ENCODE measurements around the gene GIGYF1. TPM values are rescaled to one million over a fixed set of nuclear protein-coding genes. Genes with fewer than 3 reads are reported as not detected.

Gene GIGYF1
- total and polyA plus RNA-seq, 2 of the 13 experiments (the other 11 are each of a cell fraction or from before 2014, with no cell fraction given): 7.6 to 16.1 TPM

DNA sequence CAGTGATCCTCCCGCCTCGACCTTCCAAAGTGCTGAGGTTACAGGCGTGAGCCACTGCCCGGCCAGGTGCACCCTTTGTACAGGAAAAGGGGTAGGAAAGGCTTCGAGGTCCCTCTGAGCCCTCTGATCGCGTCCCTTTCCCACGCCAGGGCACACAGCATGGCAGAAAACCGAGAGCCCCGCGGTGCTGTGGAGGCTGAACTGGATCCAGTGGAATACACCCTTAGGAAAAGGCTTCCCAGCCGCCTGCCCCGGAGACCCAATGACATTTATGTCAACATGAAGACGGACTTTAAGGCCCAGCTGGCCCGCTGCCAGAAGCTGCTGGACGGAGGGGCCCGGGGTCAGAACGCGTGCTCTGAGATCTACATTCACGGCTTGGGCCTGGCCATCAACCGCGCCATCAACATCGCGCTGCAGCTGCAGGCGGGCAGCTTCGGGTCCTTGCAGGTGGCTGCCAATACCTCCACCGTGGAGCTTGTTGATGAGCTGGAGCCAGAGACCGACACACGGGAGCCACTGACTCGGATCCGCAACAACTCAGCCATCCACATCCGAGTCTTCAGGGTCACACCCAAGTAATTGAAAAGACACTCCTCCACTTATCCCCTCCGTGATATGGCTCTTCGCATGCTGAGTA, 12.7 kb upstream of the GIGYF1 start (continued):
- TF ChIP-seq SNRNP70 (IDR thresholded peaks at IDR 0.05; ENCODE audit: low read depth, low read length) (no peak), MATR3 (CRISPR knock-in tag; IDR thresholded peaks at IDR 0.05) (no peak), PRMT3 (CRISPR knock-in tag; IDR thresholded peaks at IDR 0.05; ENCODE audit: borderline replicate concordance, low read depth) (no peak), ZNF615 (CRISPR knock-in tag; IDR thresholded peaks at IDR 0.05; ENCODE audit: borderline replicate concordance) (no peak), SIN3B (IDR thresholded peaks at IDR 0.05; ENCODE audit: low read length) (no peak), ZNF772 (CRISPR knock-in tag; IDR thresholded peaks at IDR 0.05) (no peak), ZSCAN12 (CRISPR knock-in tag; IDR thresholded peaks at IDR 0.05) (no peak), MZF1 (CRISPR knock-in tag; IDR thresholded peaks at IDR 0.05; ENCODE audit: borderline replicate concordance) (no peak), ATM (IDR thresholded peaks at IDR 0.05; ENCODE audit: borderline replicate concordance) (no peak), TOPORS (CRISPR knock-in tag; IDR thresholded peaks at IDR 0.05) (peak; percentile 68; the same call in 1 of the 2 replicates), ZNF850 (CRISPR knock-in tag; conservative IDR thresholded peaks at IDR 0.05) (no peak), ZNF235 (CRISPR knock-in tag; IDR thresholded peaks at IDR 0.05; ENCODE audit: borderline replicate concordance) (no peak), MAFK (conservative IDR thresholded peaks at IDR 0.05 in 1 of 2, IDR thresholded peaks at IDR 0.05 in 1 of 2; ENCODE audit: low read length in 2 of 2) (no peak), YY1 (IDR thresholded peaks at IDR 0.05; ENCODE audit: insufficient read depth, insufficient replicate concordance, low read depth, low read length) (no peak), ZNF33B (CRISPR knock-in tag; IDR thresholded peaks at IDR 0.05) (no peak), FOXP1 (IDR thresholded peaks at IDR 0.05) (no peak), FOXP1 (CRISPR knock-in tag; IDR thresholded peaks at IDR 0.05) (no peak), ZEB1 (IDR thresholded peaks at IDR 0.05; ENCODE audit: insufficient replicate concordance, low read depth) (no peak), MAFF (IDR thresholded peaks at IDR 0.05; ENCODE audit: low read depth, low read length) (no peak), ZFP41 (CRISPR knock-in tag; IDR thresholded peaks at IDR 0.05; ENCODE audit: borderline replicate concordance) (no peak), ZNF101 (CRISPR knock-in tag; IDR thresholded peaks at IDR 0.05; ENCODE audit: borderline replicate concordance, low read depth) (no peak), NPAS2 (CRISPR knock-in tag; IDR thresholded peaks at IDR 0.05; ENCODE audit: borderline replicate concordance) (no peak), PHF5A (CRISPR knock-in tag; IDR thresholded peaks at IDR 0.05; ENCODE audit: low read depth, unreplicated experiment) (no peak), ZNF160 (CRISPR knock-in tag; IDR thresholded peaks at IDR 0.05) (peak; percentile 40; the same call in 1 of the 2 replicates)
- TF ChIP-seq, protein P1, sequence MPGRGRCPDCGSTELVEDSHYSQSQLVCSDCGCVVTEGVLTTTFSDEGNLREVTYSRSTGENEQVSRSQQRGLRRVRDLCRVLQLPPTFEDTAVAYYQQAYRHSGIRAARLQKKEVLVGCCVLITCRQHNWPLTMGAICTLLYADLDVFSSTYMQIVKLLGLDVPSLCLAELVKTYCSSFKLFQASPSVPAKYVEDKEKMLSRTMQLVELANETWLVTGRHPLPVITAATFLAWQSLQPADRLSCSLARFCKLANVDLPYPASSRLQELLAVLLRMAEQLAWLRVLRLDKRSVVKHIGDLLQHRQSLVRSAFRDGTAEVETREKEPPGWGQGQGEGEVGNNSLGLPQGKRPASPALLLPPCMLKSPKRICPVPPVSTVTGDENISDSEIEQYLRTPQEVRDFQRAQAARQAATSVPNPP (CRISPR knock-in tag; IDR thresholded peaks at IDR 0.05): peak; percentile 43; the same call in 1 of the 2 replicates
- TF ChIP-seq, protein P2, sequence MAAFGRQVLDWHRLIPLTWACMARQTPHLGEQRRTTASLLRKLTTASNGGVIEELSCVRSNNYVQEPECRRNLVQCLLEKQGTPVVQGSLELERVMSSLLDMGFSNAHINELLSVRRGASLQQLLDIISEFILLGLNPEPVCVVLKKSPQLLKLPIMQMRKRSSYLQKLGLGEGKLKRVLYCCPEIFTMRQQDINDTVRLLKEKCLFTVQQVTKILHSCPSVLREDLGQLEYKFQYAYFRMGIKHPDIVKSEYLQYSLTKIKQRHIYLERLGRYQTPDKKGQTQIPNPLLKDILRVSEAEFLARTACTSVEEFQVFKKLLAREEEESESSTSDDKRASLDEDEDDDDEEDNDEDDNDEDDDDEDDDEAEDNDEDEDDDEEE (CRISPR knock-in tag; IDR thresholded peaks at IDR 0.05): no peak
- TF ChIP-seq, protein P3, sequence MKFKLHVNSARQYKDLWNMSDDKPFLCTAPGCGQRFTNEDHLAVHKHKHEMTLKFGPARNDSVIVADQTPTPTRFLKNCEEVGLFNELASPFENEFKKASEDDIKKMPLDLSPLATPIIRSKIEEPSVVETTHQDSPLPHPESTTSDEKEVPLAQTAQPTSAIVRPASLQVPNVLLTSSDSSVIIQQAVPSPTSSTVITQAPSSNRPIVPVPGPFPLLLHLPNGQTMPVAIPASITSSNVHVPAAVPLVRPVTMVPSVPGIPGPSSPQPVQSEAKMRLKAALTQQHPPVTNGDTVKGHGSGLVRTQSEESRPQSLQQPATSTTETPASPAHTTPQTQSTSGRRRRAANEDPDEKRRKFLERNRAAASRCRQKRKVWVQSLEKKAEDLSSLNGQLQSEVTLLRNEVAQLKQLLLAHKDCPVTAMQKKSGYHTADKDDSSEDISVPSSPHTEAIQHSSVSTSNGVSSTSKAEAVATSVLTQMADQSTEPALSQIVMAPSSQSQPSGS (CRISPR knock-in tag; IDR thresholded peaks at IDR 0.05): no peak

Measured in HepG2 (cell line).